Subcutaneous abdominal adipose tissue (tissue), 5 donors: ENCODE data around the gene ULK3.

Source experiments
- H3K27ac ChIP-seq: one replicate; pipeline ENCODE4 v1.7.0; 2013; ENCODE audit warnings: low read depth, mild to moderate bottlenecking, inconsistent platforms, low read length, moderate library complexity
- H3K27me3 ChIP-seq, 5 donors: one replicate each; pipeline ENCODE4 v1.7.0; 2013; ENCODE audit warnings: low read length in 5 of 5, inconsistent platforms in 1 of 5; ENCODE audit not compliant: control insufficient read depth in 5 of 5, insufficient read depth in 4 of 5
- H3K36me3 ChIP-seq, 5 donors: one replicate each; pipeline ENCODE4 v1.7.0; 2013; ENCODE audit warnings: low read length in 5 of 5; ENCODE audit not compliant: control insufficient read depth in 5 of 5, insufficient read depth in 5 of 5
- H3K4me1 ChIP-seq, 5 donors: one replicate each; pipeline ENCODE4 v1.7.0; 2013; ENCODE audit warnings: low read length in 5 of 5, mild to moderate bottlenecking in 3 of 5, moderate library complexity in 1 of 5; ENCODE audit not compliant: control insufficient read depth in 5 of 5, insufficient read depth in 5 of 5
- H3K4me3 ChIP-seq, 5 donors: one replicate each; pipeline ENCODE4 v1.7.0; 2013; ENCODE audit warnings: low read length in 5 of 5, low read depth in 1 of 5
- H3K9ac ChIP-seq, 5 donors: one replicate each; pipeline ENCODE4 v1.7.0; 2013; ENCODE audit warnings: low read length in 5 of 5, mild to moderate bottlenecking in 4 of 5, moderate library complexity in 3 of 5
- H3K9me3 ChIP-seq, 5 donors: one replicate each; pipeline ENCODE4 v1.7.0; 2013; ENCODE audit warnings: low read length in 5 of 5; ENCODE audit not compliant: control insufficient read depth in 5 of 5
- donor health status: healthy.
- donor health status: healthy.
- donor health status: healthy.
- donor health status: healthy.
- donor health status: healthy.

The ULK3 gene

GRCh38 chr15:74868059-74868458 lies 25.1 kb upstream of the ULK3 start:
- Histone ChIP-seq H3K27me3 (no peaks in the 10 kb centered on the region), H3K27ac (no peak overlapping the region), H3K9me3 (no peaks in the 10 kb centered on the region), H3K4me3 (no peak overlapping the region), H3K9ac (peak overlapping the region in 1 of 5 donors; percentile 23), H3K4me1 (peaks cover 9 to 73% (median 62%) of the 10 kb centered on the region in 5 donors), H3K36me3 (peaks cover 0 to 7% (median 2%) of the 10 kb centered on the region in 5 donors)

DNA sequence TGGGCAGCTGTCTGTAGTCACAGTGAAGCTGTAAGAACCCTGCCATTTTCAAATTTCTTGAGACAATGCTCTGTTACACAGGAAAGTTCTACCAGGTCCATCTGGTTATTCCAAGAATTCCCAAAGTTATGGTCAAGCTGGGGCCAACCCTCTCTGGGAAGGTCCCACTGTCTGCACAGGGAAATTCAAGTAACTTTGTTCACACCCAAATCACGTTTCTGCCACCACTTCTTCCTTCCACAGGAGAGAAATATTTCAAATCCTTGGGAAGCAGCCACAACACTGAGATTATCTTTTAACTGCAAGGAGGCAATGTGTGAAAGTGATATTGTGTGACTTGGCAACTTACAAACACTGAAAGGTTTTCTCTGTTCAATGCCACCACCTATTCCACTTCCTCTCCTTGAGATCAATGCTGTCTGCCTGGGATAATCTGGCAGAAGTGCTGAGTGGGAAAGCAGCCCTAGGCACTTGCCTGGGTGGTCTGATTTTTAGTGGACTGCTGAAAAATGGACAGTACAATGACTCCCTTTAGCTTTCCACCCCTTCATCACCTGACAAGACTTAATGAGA lies 24.6 kb upstream of the ULK3 start:
- Histone ChIP-seq H3K27me3 (no peaks in the 10 kb centered on the region), H3K9ac (peak overlapping the region in 1 of 5 donors; percentile 23), H3K27ac (no peak overlapping the region), H3K9me3 (no peaks in the 10 kb centered on the region), H3K4me1 (peaks cover 9 to 70% (median 59%) of the 10 kb centered on the region in 5 donors), H3K36me3 (peaks cover 0 to 7% (median 2%) of the 10 kb centered on the region in 5 donors), H3K4me3 (no peak overlapping the region)

- H3K27me3 ChIP-seq = no peaks in the 10 kb centered on the region
- H3K36me3 ChIP-seq = peaks cover 0 to 7% (median 2%) of the 10 kb centered on the region in 5 donors
- peaks cover 9 to 56% (median 49%) of the 10 kb centered on the region in 5 donors for H3K4me1 ChIP-seq
- no peaks in the 10 kb centered on the region for H3K9me3 ChIP-seq
- no peak overlapping the region for H3K27ac ChIP-seq
- no peak overlapping the region for H3K4me3 ChIP-seq
- H3K9ac ChIP-seq = no peak overlapping the region
These were observed 23.1 kb upstream of the ULK3 start for GRCh38 chr15:74866090-74866489.

- H3K4me3 ChIP-seq = no peak overlapping the region
These were observed 22.4 kb upstream of the ULK3 start for GRCh38 chr15:74865316-74865715.

DNA sequence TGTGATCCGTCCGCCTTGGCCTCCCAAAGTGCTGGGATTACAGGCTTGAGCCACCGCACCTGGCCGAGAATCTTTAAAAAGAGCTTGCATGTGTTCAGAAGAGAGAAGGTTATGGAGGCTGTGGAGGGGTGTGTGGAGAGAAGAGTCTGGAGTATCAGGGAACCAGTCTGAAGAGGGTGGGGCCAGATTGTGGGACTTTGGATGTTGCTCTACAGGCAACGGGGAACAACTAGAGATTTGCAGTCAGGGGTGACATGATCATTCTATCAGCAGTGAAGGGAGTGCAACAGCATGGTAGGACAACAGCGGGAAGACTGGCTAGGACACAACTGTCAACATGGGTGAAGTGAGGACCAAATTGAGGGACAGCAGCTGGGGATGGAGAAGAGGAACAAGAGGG lies 21.3 kb upstream of the ULK3 start:
- Histone ChIP-seq H3K4me3 (no peak overlapping the region), H3K9me3 (no peaks in the 10 kb centered on the region), H3K27ac (no peak overlapping the region), H3K36me3 (peaks cover 0 to 7% (median 2%) of the 10 kb centered on the region in 5 donors), H3K4me1 (peaks cover 2 to 45% (median 33%) of the 10 kb centered on the region in 5 donors), H3K9ac (peak overlapping the region in 1 of 5 donors; percentile 12), H3K27me3 (no peaks in the 10 kb centered on the region)

More at GRCh38 chr15:74865316-74865715, 22.4 kb upstream of the ULK3 start:
- Histone ChIP-seq H3K27me3 (no peaks in the 10 kb centered on the region), H3K27ac (no peak overlapping the region), H3K4me1 (peaks cover 7 to 48% (median 41%) of the 10 kb centered on the region in 5 donors), H3K9me3 (no peaks in the 10 kb centered on the region), H3K9ac (no peak overlapping the region), H3K36me3 (peaks cover 0 to 7% (median 2%) of the 10 kb centered on the region in 5 donors)

DNA sequence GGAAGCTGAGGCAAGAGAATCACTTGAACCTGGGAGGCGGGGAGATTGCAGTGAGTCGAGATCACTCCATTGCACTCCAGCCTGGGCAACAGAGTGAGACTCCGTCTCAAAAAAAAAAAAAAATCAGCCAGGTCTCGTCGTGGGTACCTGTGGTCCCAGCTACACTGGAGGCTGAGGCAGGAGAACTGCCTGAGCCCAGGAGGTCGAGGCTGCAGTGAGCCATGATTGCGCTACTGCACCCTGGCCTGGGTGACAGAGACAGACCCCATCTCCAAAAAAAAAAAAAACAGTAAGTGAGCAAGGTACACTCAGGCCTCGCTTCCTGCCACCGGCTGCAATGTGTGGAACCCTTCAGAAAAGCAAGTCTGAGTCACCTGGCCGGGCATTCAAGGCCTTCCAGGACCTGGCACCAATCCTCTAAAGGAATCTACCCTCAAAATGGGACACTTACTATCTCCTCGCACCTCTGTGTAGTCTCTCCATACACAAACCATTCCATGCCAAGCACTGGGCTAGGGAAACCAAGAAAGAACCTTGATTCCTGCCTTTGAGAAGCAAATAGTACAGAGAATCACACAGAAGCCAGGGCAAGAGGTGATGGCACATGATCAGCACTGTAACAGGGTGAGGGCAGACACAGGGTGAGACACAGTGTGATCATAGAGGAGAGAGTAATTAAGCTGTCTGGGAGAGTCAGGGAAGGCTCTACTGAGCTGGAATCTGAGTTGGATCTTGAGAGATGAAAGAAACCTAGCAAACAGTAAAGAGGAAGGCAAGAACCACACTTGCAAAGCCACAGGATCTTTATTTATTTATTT lies 20.5 kb upstream of the ULK3 start:
- Histone ChIP-seq H3K9ac (no peak overlapping the region), H3K27me3 (no peaks in the 10 kb centered on the region), H3K9me3 (no peaks in the 10 kb centered on the region), H3K36me3 (peaks cover 0 to 7% (median 2%) of the 10 kb centered on the region in 5 donors), H3K4me3 (no peak overlapping the region), H3K4me1 (peaks cover 2 to 44% (median 30%) of the 10 kb centered on the region in 5 donors), H3K27ac (no peak overlapping the region)

GRCh38 chr15:74858369-74858740 lies 15.4 kb upstream of the ULK3 start:
- Histone ChIP-seq H3K36me3 (peaks cover 0 to 17% (median 11%) of the 10 kb centered on the region in 5 donors), H3K4me3 (no peak overlapping the region), H3K4me1 (peaks cover 3 to 36% (median 16%) of the 10 kb centered on the region in 5 donors), H3K9me3 (no peaks in the 10 kb centered on the region), H3K9ac (no peak overlapping the region), H3K27ac (no peak overlapping the region), H3K27me3 (no peaks in the 10 kb centered on the region)

GRCh38 chr15:74857671-74858368 lies 14.9 kb upstream of the ULK3 start:
- Histone ChIP-seq H3K9me3 (no peaks in the 10 kb centered on the region), H3K4me1 (peaks cover 3 to 36% (median 16%) of the 10 kb centered on the region in 5 donors), H3K9ac (no peak overlapping the region), H3K4me3 (no peak overlapping the region), H3K27me3 (no peaks in the 10 kb centered on the region), H3K27ac (no peak overlapping the region), H3K36me3 (peaks cover 0 to 22% (median 17%) of the 10 kb centered on the region in 5 donors)

DNA sequence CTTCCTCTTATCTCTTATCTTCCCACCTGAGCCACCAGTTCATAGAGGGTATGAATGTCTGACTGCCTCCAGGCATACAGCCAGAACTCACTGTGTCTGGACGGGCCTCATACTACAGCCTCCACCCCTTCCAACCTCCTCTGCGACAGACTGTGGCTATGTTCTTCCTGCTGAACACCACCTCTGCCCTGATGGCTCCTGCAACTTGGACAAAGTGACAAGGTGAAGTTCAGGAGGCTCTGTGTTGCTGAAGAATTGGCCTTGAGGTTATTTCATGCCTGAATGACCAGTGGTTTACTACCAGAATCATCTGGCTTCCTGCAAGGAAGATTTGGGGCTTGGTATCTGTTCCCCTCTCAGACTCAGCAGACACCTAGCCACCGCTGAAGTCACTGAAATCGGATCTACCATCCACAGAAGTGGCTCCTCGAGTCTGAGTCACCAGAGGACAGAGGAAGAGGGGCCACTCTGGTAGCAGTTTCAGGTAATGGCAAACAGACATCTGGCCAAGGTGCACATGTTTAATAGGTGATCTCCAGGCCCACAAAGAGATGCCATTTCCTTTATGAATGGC lies 14.2 kb upstream of the ULK3 start:
- Histone ChIP-seq H3K27ac (no peak overlapping the region), H3K9ac (no peak overlapping the region), H3K27me3 (no peaks in the 10 kb centered on the region), H3K4me1 (peaks cover 3 to 36% (median 16%) of the 10 kb centered on the region in 5 donors), H3K36me3 (peaks cover 0 to 29% (median 23%) of the 10 kb centered on the region in 5 donors), H3K9me3 (no peaks in the 10 kb centered on the region), H3K4me3 (no peak overlapping the region)
